ENCODE measurements around the gene NEURL1. TPM values are rescaled to one million over a fixed set of nuclear protein-coding genes. Genes with fewer than 3 reads are reported as not detected.
"Not testable (repeated sequence)": the region's sequence is repeated elsewhere in the genome, so short reads cannot be mapped to it uniquely, and the experiment has no call there.

NEURL1 gene
- total RNA-seq, 2 donors from 2014 or later = 0.37 to 0.48 TPM

GRCh38 chr10:103592186-103593021 is 98.9 kb downstream of the NEURL1 start:
- intact Hi-C loops (cut with DNase I) = loop anchor here in 1 of 2 donors (10.0 kb wide), 1 partner anchor 262 kb away; the partner anchor contains the start of gene SH3PXD2A

GRCh38 chr10:103593022-103593570 is 99.6 kb downstream of the NEURL1 start:
- DNase-seq (ENCODE audit: low spot score) = no peak
- intact Hi-C loops (cut with DNase I) = loop anchor here in 1 of 2 donors (10.0 kb wide), 1 partner anchor 262 kb away; the partner anchor contains the start of gene SH3PXD2A

More at GRCh38 chr10:103592186-103593021, 98.9 kb downstream of the NEURL1 start:
- no peak for DNase-seq (ENCODE audit: low spot score)

GRCh38 chr10:103595933-103596726 is 102.6 kb downstream of the NEURL1 start:
- no peak for DNase-seq (ENCODE audit: low spot score)
- intact Hi-C loops (cut with DNase I) = loop anchor here in 1 of 2 donors (10.0 kb wide), 1 partner anchor 259 kb away; the partner anchor contains the start of gene SH3PXD2A

GRCh38 chr10:103597003-103597402 is 103.5 kb downstream of the NEURL1 start:
- no peak for DNase-seq (ENCODE audit: low spot score)
- intact Hi-C loops (cut with DNase I) = loop anchor here in 1 of 2 donors (10.0 kb wide), 1 partner anchor 258 kb away; the partner anchor contains the start of gene SH3PXD2A

GRCh38 chr10:103598654-103599115 is 105.2 kb downstream of the NEURL1 start:
- intact Hi-C loops (cut with DNase I) = loop anchor here in 1 of 2 donors (10.0 kb wide), 1 partner anchor 256 kb away; the partner anchor contains the start of gene SH3PXD2A
- no peak for DNase-seq (ENCODE audit: low spot score)

- intact Hi-C loops (cut with DNase I) = loop anchor here in 1 of 2 donors (10.0 kb wide), 1 partner anchor 256 kb away; the partner anchor contains the start of gene SH3PXD2A
- no peak for DNase-seq (ENCODE audit: low spot score)
These were observed 105.7 kb downstream of the NEURL1 start for GRCh38 chr10:103599211-103599610.

GRCh38 chr10:103599907-103600306 is 106.4 kb downstream of the NEURL1 start:
- DNase-seq (ENCODE audit: low spot score) = no peak
- intact Hi-C loops (cut with DNase I) = loop anchor here (5.0 to 10.0 kb wide), 2 partner anchors 87 to 255 kb away; partner anchors contain the start of gene SH3PXD2A (in 1 of the 2)

- intact Hi-C loops (cut with DNase I) = loop anchor here (5.0 kb wide), 1 partner anchor 87 kb away; no protein-coding TSS in a partner anchor
- DNase-seq (ENCODE audit: low spot score) = no peak
These were observed 106.8 kb downstream of the NEURL1 start for GRCh38 chr10:103600325-103600724.

GRCh38 chr10:103600956-103601569 is 107.6 kb downstream of the NEURL1 start:
- intact Hi-C loops (cut with DNase I) = loop anchor here (5.0 kb wide), 1 partner anchor 86 kb away; no protein-coding TSS in a partner anchor
- no peak for DNase-seq (ENCODE audit: low spot score)

GRCh38 chr10:103602028-103602851 is 108.7 kb downstream of the NEURL1 start:
- intact Hi-C loops (cut with DNase I) = loop anchor here (5.0 kb wide), 1 partner anchor 85 kb away; no protein-coding TSS in a partner anchor
- DNase-seq (ENCODE audit: low spot score) = no peak

- no peak for DNase-seq (ENCODE audit: low spot score)
- intact Hi-C loops (cut with DNase I) = loop anchor here (5.0 kb wide), 1 partner anchor 84 kb away; no protein-coding TSS in a partner anchor
These were observed 109.3 kb downstream of the NEURL1 start for GRCh38 chr10:103602852-103603155.

GRCh38 chr10:103603382-103603781 is 109.9 kb downstream of the NEURL1 start:
- intact Hi-C loops (cut with DNase I) = loop anchor here (5.0 kb wide), 1 partner anchor 84 kb away; no protein-coding TSS in a partner anchor
- DNase-seq (ENCODE audit: low spot score) = no peak

- intact Hi-C loops (cut with DNase I) = no loop called here
- DNase-seq (ENCODE audit: low spot score) = no peak
These were observed 112.0 kb downstream of the NEURL1 start for GRCh38 chr10:103605359-103606096.

- DNase-seq (ENCODE audit: low spot score); intact Hi-C loops (cut with DNase I): not testable (repeated sequence)
These were observed 112.6 kb downstream of the NEURL1 start for GRCh38 chr10:103606097-103606438.

- DNase-seq (ENCODE audit: low spot score); intact Hi-C loops (cut with DNase I): not testable (repeated sequence)
These were observed 113.5 kb downstream of the NEURL1 start for GRCh38 chr10:103607051-103607450.

GRCh38 chr10:103608056-103608455 is 114.6 kb downstream of the NEURL1 start:
- intact Hi-C loops (cut with DNase I); DNase-seq (ENCODE audit: low spot score): not testable (repeated sequence)
